ENCODE measurements around the gene CD300H.

The CD300H gene

DNA sequence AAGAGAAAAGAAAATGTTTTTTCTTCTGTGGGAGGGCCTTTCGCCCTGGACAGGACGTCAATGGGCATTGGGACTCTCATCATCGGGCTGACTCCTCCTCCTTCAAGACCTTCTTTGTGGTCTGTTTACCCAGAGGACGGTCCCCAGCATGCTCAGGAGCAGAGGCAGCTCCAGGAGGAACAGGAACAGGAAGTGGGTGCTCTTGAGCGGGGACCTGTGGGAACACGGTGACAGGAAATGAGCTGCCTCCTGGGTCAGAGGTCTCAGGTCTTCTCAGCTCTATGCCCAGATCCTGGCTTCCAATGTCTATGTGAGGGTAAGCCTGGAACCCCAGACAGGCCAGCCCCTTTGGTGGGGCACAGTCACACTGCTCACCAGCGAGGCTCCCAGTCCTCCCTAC is 12.6 kb upstream of the CD300H start:
- TF ChIP-seq, protein P1, sequence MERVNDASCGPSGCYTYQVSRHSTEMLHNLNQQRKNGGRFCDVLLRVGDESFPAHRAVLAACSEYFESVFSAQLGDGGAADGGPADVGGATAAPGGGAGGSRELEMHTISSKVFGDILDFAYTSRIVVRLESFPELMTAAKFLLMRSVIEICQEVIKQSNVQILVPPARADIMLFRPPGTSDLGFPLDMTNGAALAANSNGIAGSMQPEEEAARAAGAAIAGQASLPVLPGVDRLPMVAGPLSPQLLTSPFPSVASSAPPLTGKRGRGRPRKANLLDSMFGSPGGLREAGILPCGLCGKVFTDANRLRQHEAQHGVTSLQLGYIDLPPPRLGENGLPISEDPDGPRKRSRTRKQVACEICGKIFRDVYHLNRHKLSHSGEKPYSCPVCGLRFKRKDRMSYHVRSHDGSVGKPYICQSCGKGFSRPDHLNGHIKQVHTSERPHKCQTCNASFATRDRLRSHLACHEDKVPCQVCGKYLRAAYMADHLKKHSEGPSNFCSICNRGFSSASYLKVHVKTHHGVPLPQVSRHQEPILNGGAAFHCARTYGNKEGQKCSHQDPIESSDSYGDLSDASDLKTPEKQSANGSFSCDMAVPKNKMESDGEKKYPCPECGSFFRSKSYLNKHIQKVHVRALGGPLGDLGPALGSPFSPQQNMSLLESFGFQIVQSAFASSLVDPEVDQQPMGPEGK (CRISPR knock-in tag; IDR thresholded peaks at IDR 0.05; ENCODE audit: borderline replicate concordance), result no peak
- TF ChIP-seq ZC3H10 (CRISPR knock-in tag; IDR thresholded peaks at IDR 0.05) (no peak), TOX (CRISPR knock-in tag; IDR thresholded peaks at IDR 0.05; ENCODE audit: borderline replicate concordance) (no peak), ZFP3 (CRISPR knock-in tag; IDR thresholded peaks at IDR 0.05) (no peak), CSDC2 (CRISPR knock-in tag; IDR thresholded peaks at IDR 0.05) (no peak), ISL1 (CRISPR knock-in tag; IDR thresholded peaks at IDR 0.05) (no peak), RARB (CRISPR knock-in tag; IDR thresholded peaks at IDR 0.05) (no peak), ESRRG (CRISPR knock-in tag; IDR thresholded peaks at IDR 0.05) (no peak), SNAI2 (CRISPR knock-in tag; IDR thresholded peaks at IDR 0.05) (no peak), GLIS3 (CRISPR knock-in tag; IDR thresholded peaks at IDR 0.05) (no peak), ZNF8 (CRISPR knock-in tag; IDR thresholded peaks at IDR 0.05) (no peak), PPARA (CRISPR knock-in tag; IDR thresholded peaks at IDR 0.05; ENCODE audit: borderline replicate concordance) (no peak)
- TF ChIP-seq, protein P2, sequence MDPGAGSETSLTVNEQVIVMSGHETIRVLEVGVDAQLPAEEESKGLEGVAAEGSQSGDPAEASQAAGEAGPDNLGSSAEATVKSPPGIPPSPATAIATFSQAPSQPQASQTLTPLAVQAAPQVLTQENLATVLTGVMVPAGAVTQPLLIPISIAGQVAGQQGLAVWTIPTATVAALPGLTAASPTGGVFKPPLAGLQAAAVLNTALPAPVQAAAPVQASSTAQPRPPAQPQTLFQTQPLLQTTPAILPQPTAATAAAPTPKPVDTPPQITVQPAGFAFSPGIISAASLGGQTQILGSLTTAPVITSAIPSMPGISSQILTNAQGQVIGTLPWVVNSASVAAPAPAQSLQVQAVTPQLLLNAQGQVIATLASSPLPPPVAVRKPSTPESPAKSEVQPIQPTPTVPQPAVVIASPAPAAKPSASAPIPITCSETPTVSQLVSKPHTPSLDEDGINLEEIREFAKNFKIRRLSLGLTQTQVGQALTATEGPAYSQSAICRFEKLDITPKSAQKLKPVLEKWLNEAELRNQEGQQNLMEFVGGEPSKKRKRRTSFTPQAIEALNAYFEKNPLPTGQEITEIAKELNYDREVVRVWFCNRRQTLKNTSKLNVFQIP (CRISPR knock-in tag; IDR thresholded peaks at IDR 0.05; ENCODE audit: borderline replicate concordance, low read depth), result no peak
- TF ChIP-seq, protein P3, sequence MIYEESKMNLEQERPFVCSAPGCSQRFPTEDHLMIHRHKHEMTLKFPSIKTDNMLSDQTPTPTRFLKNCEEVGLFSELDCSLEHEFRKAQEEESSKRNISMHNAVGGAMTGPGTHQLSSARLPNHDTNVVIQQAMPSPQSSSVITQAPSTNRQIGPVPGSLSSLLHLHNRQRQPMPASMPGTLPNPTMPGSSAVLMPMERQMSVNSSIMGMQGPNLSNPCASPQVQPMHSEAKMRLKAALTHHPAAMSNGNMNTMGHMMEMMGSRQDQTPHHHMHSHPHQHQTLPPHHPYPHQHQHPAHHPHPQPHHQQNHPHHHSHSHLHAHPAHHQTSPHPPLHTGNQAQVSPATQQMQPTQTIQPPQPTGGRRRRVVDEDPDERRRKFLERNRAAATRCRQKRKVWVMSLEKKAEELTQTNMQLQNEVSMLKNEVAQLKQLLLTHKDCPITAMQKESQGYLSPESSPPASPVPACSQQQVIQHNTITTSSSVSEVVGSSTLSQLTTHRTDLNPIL (CRISPR knock-in tag; IDR thresholded peaks at IDR 0.05; ENCODE audit: low read depth), result no peak
- ATAC-seq, result no peak

DNA sequence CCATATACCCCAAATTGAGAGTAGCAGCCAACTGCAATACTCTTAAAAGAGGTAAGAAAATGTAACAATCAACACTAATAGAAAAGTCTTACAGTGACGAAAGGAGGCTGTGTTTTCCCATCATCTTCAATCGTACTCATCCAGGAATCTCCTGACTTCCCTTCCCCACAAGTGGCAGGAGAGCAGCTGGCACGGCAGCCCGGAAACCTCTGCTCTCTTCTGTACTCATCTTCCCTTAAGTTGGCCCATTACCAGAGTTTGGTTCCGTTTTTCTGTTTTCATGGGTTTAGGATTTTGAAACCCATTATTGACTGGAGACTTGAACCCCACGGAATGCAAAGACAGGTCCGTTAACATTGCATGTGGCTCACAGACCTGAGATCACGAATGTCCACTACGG is 11.7 kb upstream of the CD300H start:
- TF ChIP-seq PPARA (CRISPR knock-in tag; IDR thresholded peaks at IDR 0.05; ENCODE audit: borderline replicate concordance) (no peak), ZC3H10 (CRISPR knock-in tag; IDR thresholded peaks at IDR 0.05) (no peak), ZFP30 (CRISPR knock-in tag; IDR thresholded peaks at IDR 0.05) (no peak), TOX (CRISPR knock-in tag; IDR thresholded peaks at IDR 0.05; ENCODE audit: borderline replicate concordance) (no peak), OSR1 (CRISPR knock-in tag; IDR thresholded peaks at IDR 0.05) (no peak), BACH2 (CRISPR knock-in tag; IDR thresholded peaks at IDR 0.05; ENCODE audit: borderline replicate concordance) (no peak), RARB (CRISPR knock-in tag; IDR thresholded peaks at IDR 0.05) (no peak), ZNF8 (CRISPR knock-in tag; IDR thresholded peaks at IDR 0.05) (no peak), GLIS3 (CRISPR knock-in tag; IDR thresholded peaks at IDR 0.05) (no peak), SNAI2 (CRISPR knock-in tag; IDR thresholded peaks at IDR 0.05) (no peak), ISL1 (CRISPR knock-in tag; IDR thresholded peaks at IDR 0.05) (no peak), ESRRG (CRISPR knock-in tag; IDR thresholded peaks at IDR 0.05) (no peak), TCF4 (CRISPR knock-in tag; IDR thresholded peaks at IDR 0.05; ENCODE audit: borderline replicate concordance) (no peak), ZNF565 (CRISPR knock-in tag; conservative IDR thresholded peaks at IDR 0.05; ENCODE audit: low read depth) (no peak)
- TF ChIP-seq, protein P1 (CRISPR knock-in tag; IDR thresholded peaks at IDR 0.05; ENCODE audit: borderline replicate concordance), result no peak
- TF ChIP-seq, protein P3 (CRISPR knock-in tag; IDR thresholded peaks at IDR 0.05; ENCODE audit: low read depth), result no peak
- TF ChIP-seq, protein P2 (CRISPR knock-in tag; IDR thresholded peaks at IDR 0.05; ENCODE audit: borderline replicate concordance, low read depth), result no peak
- no peak for ATAC-seq
